IPS-18a (cell line): ENCODE data around the gene EXD1.
"Not testable (repeated sequence)": the region's sequence is repeated elsewhere in the genome, so short reads cannot be mapped to it uniquely, and the experiment has no call there.

Experiments used
- H3K27ac ChIP-seq: one replicate; pipeline ENCODE4 v1.5.1; 2013; ENCODE audit warnings: low read length
- H3K27me3 ChIP-seq: one replicate; pipeline ENCODE4 v1.6.1; 2013; ENCODE audit warnings: mild to moderate bottlenecking, low read length; ENCODE audit not compliant: control insufficient read depth, insufficient read depth
- H3K36me3 ChIP-seq: one replicate; pipeline ENCODE4 v1.6.1; 2013; ENCODE audit warnings: low read depth, low read length; ENCODE audit not compliant: control insufficient read depth
- H3K4me1 ChIP-seq: one replicate; pipeline ENCODE4 v1.6.1; 2013; ENCODE audit warnings: low read depth, low read length; ENCODE audit not compliant: control insufficient read depth
- H3K4me3 ChIP-seq: one replicate; pipeline ENCODE4 v1.5.1; 2013; ENCODE audit warnings: low read length
- H3K9ac ChIP-seq: one replicate; pipeline ENCODE4 v1.6.1; 2013; ENCODE audit warnings: mild to moderate bottlenecking, low read length, moderate library complexity
- H3K9me3 ChIP-seq: one replicate; pipeline ENCODE4 v1.6.1; 2013; ENCODE audit warnings: low read depth, low read length; ENCODE audit not compliant: control insufficient read depth

Gene EXD1, protein sequence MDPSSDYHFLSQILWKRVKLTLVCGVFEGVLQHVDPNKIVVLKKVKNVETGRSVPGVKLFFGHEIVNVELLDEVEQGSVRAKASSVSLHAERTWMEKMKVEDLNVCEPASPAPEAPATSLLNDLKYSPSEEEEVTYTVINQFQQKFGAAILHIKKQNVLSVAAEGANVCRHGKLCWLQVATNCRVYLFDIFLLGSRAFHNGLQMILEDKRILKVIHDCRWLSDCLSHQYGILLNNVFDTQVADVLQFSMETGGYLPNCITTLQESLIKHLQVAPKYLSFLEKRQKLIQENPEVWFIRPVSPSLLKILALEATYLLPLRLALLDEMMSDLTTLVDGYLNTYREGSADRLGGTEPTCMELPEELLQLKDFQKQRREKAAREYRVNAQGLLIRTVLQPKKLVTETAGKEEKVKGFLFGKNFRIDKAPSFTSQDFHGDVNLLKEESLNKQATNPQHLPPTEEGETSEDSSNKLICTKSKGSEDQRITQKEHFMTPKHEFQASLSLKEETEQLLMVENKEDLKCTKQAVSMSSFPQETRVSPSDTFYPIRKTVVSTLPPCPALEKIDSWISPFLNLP

DNA sequence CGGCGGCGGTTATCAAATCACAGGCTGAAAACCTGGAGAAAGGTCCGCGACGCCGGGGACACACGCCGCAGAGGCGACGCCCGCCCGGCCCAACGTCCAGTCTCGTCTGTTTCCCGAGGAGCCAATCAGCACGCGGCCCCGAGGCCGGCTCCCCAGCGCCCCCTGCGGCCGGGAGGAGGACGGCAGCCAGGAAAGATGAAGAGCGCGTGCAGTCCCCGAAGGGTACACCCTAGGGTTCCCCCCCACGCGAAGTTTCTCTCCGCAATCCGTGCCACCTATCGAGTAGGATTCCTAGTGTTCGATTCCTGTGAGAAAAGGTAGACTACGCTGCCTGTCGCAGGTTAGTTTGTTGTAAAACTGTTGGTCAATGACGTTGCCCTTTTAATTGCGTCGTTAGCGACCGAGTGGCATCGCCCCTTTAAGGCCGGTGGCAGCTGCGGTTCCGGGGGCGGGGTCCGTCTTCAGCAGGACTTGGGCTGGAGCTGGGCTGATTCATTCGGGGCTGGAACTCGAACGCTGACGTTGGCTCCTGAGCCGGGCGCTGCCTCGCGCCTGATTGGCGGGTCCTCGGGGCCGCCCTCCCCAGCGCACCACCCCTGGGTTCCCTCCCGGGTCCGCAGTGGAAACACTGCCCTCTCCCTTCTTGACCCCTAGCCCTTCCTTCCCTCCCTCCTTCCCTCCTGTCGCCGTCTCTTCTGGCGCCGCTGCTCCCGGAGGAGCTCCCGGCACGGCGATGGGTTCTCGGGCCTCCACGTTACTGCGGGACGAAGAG, at the start of gene EXD1, which contains the start of gene CHP1:
Gene EXD1, minus strand, starts transcription at position 108 of the 772 bp plus-strand sequence. CDS start 4,182 bp downstream, outside the sequence.
Gene CHP1, plus strand, starts transcription at position 619 of the 772 bp plus-strand sequence. Its CDS starts 115 bp downstream, at position 734.
- Histone ChIP-seq H3K27ac (no peak within 1 kb of the TSS), H3K4me3 (peak within 1 kb of the TSS; percentile 82), H3K36me3 (no peaks in the 10 kb centered on the region), H3K9me3 (no peaks in the 10 kb centered on the region), H3K27me3 (peaks cover 7% of the 10 kb centered on the region), H3K4me1 (no peaks in the 10 kb centered on the region), H3K9ac (peak within 1 kb of the TSS; percentile 55)

DNA sequence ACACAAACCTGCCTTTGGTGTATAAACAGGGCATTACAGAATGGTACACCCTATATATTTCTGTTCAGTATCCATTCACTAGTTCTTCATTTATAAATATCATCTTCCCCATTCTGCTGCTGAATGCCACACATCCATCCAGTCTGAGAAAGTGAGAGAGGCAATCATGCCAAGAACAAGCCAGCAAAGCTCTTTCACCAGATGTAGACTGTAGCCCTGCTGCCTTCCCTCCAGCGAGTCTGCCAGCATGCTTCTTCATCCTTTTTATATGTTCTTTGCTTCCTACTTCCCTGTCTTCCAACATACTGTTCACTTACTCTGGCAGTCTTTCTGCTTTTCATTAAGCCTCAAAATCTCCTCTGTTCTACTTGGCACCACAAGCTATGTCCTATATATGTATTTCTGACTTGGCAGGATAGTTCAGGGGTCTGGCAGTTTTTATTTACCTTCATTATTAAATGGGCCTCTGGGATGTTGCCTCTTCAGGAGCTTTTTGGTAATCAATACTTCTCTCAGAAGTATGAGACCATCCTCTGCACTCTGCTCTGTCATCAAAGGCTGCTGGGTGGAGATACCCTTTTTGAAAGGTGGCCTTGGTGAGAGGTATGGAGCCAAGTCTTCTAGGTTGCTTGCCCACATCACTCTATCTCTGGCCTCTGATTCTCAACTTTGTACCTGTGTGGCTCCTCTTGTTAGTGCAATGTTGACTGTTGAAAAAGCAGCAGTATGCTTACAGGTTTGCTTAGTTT, 49.2 kb upstream of the EXD1 start:
- Histone ChIP-seq H3K4me3 (no peak overlapping the region), H3K36me3 (peaks cover 10% of the 10 kb centered on the region), H3K4me1 (peaks cover 4% of the 10 kb centered on the region), H3K9me3 (no peaks in the 10 kb centered on the region), H3K9ac (no peak overlapping the region), H3K27me3 (no peaks in the 10 kb centered on the region), H3K27ac (no peak overlapping the region)

DNA sequence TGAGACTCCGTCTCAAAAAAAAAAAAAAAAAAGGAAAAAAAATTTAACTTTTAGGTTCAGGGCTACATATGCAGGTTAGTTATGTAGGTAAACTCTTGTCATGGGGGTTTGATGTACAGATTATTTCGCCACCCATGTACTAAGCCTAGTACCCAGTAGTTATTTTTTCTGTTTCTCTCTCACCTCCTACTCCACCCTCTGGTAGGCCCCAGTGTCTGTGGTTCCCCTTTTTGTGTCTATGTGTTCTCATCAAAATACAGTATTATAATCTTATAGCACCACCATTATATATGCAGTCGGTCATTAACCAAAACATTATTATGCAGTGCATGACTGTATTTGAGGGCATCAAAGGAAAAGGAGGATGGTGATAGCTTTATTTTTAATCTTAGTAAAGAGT, 47.8 kb upstream of the EXD1 start:
- H3K27me3 ChIP-seq = no peaks in the 10 kb centered on the region
- no peak overlapping the region for H3K9ac ChIP-seq
- H3K27ac ChIP-seq = no peak overlapping the region
- H3K9me3 ChIP-seq = no peaks in the 10 kb centered on the region
- no peak overlapping the region for H3K4me3 ChIP-seq
- H3K4me1 ChIP-seq = peaks cover 2% of the 10 kb centered on the region
- H3K36me3 ChIP-seq = peaks cover 10% of the 10 kb centered on the region

DNA sequence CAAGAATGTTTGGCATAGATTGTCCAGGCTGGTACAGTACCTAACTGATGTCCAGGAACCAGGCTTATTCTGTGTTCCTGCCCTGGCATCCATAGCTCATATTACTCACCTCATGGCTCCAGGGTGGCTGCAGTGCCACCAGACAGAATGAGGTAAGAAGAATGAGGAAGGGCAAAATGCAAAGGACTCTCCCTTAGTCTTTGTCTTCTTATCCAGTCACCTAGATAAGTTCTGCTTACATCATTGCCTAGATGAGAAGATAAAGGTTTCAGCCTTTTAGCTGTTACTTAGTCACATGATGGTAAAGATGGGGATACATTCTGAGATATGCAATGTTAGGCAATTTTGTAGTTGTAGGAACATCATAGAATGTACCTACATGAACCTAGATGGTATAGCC, 46.3 kb upstream of the EXD1 start:
- Histone ChIP-seq H3K27ac (no peak overlapping the region), H3K36me3 (peaks cover 11% of the 10 kb centered on the region), H3K9me3 (no peaks in the 10 kb centered on the region), H3K27me3 (no peaks in the 10 kb centered on the region), H3K9ac (no peak overlapping the region), H3K4me3 (no peak overlapping the region), H3K4me1 (no peaks in the 10 kb centered on the region)

DNA sequence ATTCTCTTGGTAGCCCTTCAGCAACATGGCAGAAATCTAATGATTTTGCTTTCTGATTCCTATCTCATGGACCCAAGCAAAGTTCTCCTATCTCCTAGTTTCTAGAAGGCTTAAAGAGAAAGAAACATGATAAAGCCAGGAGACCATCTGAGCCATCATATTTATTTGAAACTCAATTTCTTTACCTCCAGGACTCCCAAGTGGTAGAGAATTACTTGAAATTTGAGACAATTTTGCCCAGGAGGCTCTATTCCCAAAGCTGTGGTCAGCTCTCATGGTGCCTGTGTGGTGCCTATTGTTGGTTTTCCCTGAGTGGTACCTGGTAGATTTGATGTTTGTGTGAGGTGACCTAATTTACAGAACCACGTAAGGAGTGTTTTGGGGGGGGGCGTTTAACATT, 39.3 kb upstream of the EXD1 start:
- H3K9me3 ChIP-seq = no peaks in the 10 kb centered on the region
- H3K36me3 ChIP-seq = peaks cover 5% of the 10 kb centered on the region
- no peak overlapping the region for H3K9ac ChIP-seq
- no peak overlapping the region for H3K4me3 ChIP-seq
- no peaks in the 10 kb centered on the region for H3K4me1 ChIP-seq
- no peaks in the 10 kb centered on the region for H3K27me3 ChIP-seq
- H3K27ac ChIP-seq = no peak overlapping the region

DNA sequence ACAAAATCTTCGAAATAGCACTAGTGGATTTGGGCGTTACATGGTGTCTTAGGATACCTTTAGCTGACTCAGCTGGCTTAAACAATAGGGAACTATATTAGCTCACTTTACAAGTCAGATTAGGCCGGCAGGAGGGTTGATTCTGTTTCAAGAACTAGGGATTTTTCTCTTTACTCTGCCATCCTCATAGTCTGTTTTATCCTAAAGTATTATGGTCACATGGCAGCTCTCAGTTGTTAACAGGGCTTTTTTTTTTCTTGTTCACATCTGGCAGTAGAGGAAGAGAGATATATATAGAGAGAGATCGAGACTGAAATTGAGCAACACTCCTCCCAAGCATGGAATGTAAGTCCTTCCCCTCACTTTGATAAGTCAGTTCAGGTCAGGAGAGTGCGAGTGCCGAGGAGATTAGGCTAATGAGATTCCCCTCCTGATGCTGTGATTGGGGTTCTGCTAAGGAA, 33.4 kb upstream of the EXD1 start:
- H3K4me3 ChIP-seq = peak overlapping the region; percentile 6
- H3K27ac ChIP-seq = no peak overlapping the region
- no peaks in the 10 kb centered on the region for H3K9me3 ChIP-seq
- no peak overlapping the region for H3K9ac ChIP-seq
- H3K36me3 ChIP-seq = no peaks in the 10 kb centered on the region
- no peaks in the 10 kb centered on the region for H3K27me3 ChIP-seq
- no peaks in the 10 kb centered on the region for H3K4me1 ChIP-seq

DNA sequence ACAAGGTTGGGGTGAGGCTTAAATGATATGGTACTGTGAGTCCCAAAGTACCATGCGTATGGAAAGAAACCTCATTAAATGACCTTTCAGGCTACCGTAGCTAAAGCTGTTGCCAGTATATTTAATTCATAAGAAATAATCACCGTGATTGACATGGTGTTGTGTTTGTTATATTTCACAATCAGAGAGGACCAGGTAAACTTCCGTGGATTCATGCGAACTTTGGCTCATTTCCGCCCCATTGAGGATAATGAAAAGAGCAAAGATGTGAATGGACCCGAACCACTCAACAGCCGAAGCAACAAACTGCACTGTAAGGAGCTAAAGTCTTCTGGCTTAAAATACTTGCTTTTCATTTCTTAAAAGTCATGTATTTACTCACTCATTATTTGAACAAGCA, 32.0 kb upstream of the EXD1 start:
- H3K27ac ChIP-seq = no peak overlapping the region
- no peaks in the 10 kb centered on the region for H3K27me3 ChIP-seq
- no peak overlapping the region for H3K4me3 ChIP-seq
- no peak overlapping the region for H3K9ac ChIP-seq
- H3K9me3 ChIP-seq = no peaks in the 10 kb centered on the region
- peaks cover 4% of the 10 kb centered on the region for H3K36me3 ChIP-seq
- H3K4me1 ChIP-seq = no peaks in the 10 kb centered on the region

DNA sequence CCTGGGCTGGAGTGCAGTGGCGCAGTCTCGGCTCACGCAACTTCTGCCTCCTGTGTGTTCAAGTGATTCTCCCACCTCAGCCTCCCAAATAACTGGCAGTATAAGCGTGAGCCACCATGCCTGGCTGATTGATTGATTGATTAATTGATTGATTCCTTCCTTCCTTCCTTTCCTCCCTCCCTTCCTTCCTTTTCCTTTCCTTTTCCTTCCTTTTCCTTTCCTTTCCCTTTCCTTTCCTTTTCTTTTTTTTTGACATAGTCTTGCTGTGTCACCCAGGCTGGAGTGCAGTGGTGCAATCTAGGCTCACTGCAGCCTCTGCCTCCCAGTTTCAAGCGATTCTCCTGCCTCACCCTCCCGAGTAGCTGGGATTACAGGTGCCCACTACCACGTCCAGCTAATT, 30.4 kb upstream of the EXD1 start:
- H3K27me3 ChIP-seq, H3K9me3 ChIP-seq, H3K36me3 ChIP-seq, H3K9ac ChIP-seq, H3K4me3 ChIP-seq, H3K27ac ChIP-seq, H3K4me1 ChIP-seq: not testable (repeated sequence)

DNA sequence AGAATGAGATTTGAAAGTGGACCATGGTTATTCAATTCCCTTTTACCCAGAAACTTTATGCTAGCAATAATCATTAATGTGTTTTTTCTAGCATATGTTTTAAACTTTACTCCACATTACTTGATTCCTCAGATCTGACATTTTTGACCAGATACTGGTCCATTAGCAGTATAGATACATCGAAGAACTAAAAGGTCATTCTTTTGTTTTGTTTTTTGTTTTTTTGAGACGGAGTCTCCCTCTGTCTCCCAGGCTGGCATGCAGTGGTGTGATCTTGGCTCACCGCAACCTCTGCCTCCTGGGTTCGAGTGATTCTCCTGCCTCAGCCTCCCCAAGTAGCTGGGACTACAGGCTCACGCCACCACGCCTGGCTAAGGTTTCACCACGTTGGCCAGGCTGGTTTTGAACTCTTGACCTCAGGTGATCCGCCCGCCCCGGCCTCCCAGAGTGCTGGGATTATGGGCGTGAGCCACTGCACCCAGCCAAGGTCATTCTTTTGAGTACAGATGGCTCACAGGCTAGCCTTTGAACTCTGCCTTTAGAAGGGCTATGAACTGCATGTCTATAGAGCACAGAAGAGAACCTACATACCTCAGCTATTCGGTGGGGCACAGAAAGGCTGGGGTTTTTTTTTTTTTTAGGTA, 29.1 kb upstream of the EXD1 start:
- H3K9me3 ChIP-seq = no peaks in the 10 kb centered on the region
- no peak overlapping the region for H3K9ac ChIP-seq
- no peaks in the 10 kb centered on the region for H3K27me3 ChIP-seq
- H3K27ac ChIP-seq = no peak overlapping the region
- peaks cover 4% of the 10 kb centered on the region for H3K36me3 ChIP-seq
- no peaks in the 10 kb centered on the region for H3K4me1 ChIP-seq
- H3K4me3 ChIP-seq = no peak overlapping the region

DNA sequence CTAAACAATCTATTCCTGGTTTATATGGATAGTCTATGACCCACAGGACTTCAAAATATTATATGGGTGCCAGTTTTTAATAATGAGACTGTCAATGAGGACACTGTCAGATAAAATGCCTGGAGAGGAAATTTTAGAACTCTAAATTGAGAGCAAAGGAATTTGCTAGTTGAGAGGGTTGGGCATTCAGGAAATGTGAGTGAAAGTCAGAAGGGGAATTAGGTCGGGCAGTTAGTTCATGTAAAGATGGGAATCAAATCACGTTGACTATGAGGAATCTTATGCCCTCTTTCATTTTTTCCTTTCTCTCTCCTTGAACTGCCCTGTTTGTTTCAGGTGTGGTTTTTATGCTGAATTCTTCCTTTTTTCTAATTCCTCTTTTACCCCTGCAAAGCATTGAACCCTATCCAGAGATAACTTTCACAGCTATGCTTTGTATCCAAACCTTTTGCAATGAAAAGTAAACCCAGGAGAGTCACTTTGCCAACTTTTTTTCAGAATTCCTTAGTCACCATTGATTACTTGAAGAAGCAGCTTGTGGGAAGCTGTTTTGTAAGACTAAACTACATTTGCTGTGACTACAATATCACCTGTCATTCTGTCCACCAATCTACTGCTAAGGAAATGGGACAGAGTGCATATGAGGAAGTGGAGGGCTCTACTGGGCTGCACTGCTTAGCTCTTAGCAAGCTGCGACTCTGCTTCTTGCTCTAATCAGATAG, 28.4 kb upstream of the EXD1 start:
- Histone ChIP-seq H3K27ac (no peak overlapping the region), H3K4me1 (no peaks in the 10 kb centered on the region), H3K27me3 (no peaks in the 10 kb centered on the region), H3K36me3 (peaks cover 4% of the 10 kb centered on the region), H3K9me3 (no peaks in the 10 kb centered on the region), H3K4me3 (no peak overlapping the region), H3K9ac (no peak overlapping the region)
